Stimulated activated CD8-positive, alpha-beta memory T cell treated with anti-CD3 and anti-CD28 coated beads, Interleukin-12 subunit alpha, Interleukin-12 subunit beta, amount 100 ng/mL, for 24 hours (primary cell): ENCODE results near the gene MTREX.

Experiments
- DNase-seq: peaks from one replicate; pipeline ENCODE4 v3.0.0-alpha.2; 2020; ENCODE audit errors: extremely low read depth

MTREX gene

DNA sequence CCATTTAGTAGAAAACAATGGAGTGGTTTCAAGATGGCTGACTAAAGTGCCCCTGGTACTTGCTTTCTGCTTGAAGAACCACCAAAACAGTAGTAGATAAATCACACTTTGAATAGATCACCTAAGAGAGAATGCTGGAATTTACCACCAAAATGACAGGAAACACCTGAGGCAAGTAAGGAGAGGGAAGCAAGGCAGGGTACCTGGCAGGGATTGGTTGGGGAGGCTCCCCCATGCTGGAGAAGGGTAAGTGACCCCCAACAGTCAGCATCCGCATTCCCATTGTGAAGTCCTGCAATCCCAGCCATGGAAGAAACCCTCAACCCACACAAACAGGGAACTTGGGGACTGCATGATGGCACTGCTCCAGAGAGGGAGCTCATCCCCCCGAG is 121.4 kb downstream of the MTREX start:
- DNase-seq, result no peak

DNA sequence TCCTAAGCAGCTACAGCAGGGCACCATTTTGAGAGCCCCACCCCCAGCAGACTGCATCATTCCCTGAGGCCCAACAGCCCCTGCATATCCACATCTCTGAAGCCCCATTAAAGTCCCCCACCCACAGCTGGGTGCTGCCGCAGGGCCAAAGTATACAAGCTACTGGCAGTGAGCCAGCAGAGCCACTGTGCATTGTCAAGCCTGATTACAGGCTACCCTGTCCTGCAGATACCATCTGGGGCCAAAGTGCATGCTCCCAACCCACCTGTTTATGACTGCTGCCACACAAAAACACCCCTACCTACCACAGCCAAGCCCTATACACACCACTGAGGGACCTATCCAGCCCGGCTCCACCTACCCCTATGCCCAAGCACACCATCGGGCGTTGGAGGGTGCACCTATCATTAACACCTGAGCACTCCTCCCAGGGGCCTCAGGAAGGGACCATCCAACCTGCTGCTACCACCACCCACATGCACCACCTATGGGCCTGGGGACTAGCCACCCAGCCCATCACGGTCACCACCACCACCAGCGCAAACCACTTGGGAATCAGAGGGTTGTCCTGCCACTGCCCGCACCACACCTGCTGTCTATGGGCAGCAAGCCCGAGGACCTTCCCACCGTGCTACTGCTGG is 121.9 kb downstream of the MTREX start:
- no peak for DNase-seq

DNA sequence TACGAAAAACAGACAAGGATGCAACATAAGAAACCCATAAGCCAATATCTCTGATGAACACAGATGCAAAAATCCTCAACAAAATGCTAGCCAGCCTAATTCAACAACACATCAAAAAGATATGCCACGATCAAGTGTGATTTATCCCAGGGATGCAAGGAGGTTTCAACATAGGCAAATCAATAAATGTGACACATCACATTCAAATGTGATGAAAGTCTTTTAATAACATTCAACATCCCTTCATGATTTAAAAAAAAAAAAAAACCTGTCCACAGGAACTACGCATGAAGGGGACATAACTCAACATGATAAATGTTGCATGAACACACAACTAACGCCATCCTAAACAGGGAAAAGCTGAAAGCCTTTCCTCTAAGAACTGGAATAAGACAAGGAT is 124.8 kb downstream of the MTREX start:
- DNase-seq, result no peak

- DNase-seq, result no peak
Measured at GRCh38 chr5:55437452-55437851, 129.7 kb downstream of the MTREX start.

DNA sequence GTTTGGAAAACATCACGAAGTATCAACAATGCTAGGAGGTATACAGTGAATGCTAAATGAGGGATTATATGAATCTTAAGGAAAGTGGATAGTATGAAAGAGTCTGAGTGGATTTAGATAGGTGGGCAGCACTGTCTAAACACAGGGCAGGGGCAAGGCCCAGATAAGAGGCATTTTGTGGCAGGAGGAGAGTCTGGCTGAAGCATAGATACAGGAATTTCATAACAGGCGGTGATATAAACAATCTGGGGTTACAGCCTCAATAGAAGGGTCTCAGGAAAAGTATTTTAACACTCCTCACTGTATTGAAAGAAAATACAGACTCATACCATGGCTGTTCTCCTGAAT is 130.0 kb downstream of the MTREX start:
- no peak for DNase-seq

DNA sequence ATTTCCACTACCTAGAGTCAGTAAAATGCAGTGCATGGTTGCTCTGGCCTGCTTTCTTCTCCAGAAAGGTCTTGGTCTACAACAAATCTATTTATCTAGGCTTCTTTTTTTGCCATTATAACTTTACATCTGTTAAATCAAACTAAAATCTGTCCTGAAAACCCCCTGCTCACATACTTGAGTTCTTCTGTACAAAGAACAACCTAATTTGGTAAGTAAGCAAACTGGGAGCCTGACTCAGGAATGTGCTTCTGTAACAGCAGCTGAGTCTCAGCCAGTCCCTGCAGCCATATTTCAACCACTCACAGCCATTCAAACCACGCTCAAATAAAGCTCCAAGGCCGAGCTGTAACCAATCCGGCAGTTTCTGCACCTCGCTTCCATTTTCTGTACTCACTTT is 131.2 kb downstream of the MTREX start:
- no peak for DNase-seq

- no peak for DNase-seq
Measured at GRCh38 chr5:55440188-55440646, 132.4 kb downstream of the MTREX start.

DNA sequence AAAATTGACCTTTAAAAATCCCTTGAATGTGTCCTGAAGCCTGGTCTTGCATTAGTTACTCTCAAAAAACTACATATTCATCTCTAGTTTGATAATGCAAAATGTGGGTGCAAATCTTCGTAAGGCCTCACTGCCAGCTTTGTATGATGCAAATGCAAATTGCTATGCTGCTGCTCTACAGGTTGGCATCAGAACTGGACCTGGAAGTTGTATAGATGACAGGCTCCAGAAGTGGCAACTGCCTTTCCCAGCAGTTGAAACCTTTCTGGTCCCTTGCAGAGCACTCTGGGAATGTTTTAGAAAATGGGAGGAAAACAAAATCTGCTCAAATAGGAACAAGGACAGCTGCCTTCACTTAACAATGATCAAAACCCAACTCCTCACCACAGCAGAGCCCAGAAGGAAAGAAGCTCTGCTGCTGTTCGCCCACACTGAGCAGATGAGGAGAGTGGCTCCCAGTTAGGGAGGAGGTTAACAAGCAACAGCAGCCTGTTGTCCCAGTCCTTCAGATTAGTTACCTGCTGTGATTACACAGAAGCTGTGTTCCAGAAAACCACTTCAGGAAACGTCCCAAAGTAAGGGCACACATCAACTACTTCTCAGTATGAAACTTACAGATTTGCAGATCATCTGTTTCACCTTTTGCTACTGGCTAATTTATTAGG is 133.4 kb downstream of the MTREX start:
- DNase-seq, result no peak

DNA sequence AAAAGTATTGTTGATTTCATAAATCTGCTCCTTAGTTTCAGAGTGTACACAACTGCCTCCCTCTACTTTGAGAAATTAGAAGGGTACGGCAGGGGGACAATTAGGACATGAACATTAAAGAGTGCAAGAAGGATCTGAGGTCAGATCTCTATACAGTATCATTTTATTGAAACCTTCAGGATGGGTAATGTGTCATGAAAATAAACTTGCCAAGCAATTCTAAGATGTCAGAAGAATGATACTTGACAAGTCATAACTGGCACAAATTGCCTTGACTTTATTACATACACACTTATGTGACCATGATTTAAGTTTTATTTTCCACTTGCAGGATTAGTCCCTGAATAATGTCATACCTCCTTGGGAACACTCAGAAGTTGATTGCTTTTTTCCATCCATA is 134.2 kb downstream of the MTREX start:
- DNase-seq, result no peak

DNA sequence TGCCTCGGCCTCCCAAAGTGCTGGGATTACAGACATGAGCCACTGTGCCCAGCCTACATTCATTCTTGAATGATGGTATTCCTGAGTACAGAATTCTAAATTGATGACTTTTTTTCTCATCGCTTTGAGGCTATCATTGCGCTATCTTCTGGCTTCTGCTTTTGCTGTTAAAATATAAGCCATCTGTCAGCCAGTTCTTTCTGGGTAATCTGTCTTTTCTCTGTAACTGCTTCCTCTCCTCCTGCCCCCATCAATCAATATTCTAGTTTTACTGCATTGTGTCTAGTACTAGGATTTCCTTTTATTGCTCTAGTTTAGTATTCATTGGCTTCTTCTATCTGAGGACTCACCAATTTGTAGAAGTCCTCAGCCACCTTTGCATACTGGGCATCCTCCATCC is 138.0 kb downstream of the MTREX start:
- DNase-seq, result no peak

DNA sequence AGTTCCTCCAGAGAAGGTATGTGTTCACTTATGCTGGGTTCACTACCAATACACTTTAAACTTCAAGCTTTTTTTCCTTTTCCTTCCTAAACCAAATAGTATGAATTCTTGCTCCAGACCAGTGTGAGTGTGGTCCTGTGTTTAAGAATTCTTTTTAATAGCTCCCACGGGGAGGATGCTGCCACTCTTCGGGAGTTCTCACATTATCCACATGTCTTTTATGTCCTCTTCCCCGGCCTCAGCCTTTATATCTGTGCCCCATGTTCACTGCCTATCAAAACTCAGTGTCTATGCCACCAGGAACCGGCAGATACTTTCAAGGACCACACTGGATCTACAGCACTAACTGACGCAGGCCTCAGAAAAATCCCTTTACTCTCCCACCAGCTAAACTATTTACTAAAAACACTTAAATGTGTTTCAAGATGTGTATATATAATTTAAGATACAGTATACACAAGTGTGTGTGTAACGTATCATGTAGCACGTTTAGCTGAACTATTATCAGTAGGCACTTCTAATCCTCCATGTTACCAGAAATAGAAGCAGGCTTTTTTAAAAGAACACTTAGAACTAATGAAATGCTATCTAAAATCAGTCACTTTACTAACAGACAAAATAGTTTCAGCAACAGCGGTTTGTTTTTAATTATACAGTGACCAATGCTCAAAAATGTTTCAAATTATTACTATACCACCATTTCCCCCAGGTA is 139.0 kb downstream of the MTREX start:
- DNase-seq, result no peak

GRCh38 chr5:55450050-55450765 is 142.4 kb downstream of the MTREX start:
- no peak for DNase-seq

GRCh38 chr5:55451976-55452375 is 144.2 kb downstream of the MTREX start:
- DNase-seq, result no peak

DNA sequence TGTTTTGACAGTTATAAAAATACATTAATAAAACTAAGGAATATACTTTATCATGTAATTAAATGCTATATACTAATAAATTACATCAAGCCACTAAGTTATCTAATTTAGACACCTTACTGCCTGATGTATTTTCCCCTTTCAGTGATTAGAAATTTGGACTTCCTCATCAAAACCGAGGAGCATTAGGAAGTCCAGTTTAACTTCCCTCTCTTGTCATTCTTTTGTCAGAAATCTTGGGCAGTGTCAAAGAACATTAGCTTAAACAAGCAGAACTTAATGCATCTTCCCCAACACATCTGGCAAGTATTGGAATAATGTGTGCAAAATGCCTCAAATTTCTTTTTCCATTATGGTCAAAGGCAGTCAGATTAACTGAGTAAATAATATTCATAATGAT is 145.4 kb downstream of the MTREX start:
- DNase-seq, result no peak

DNA sequence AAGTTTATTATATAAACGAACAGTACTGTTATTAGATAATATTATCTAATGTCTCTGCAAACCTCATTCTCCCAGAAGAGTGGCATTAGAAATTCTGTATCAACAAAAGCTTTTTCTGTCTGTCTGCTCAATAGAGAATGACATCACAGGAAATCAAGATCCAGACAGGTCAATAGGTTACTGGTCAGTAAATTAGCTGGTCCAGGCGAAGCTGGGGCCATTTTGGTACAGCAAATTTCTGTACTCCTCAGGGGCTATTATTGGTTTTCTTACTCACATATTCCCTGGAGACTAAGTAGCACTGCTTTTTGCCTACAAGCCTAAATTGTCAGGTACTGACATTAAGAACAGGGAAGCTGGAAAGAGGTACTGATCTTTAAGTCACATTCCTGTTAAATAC is 146.5 kb downstream of the MTREX start:
- no peak for DNase-seq

DNA sequence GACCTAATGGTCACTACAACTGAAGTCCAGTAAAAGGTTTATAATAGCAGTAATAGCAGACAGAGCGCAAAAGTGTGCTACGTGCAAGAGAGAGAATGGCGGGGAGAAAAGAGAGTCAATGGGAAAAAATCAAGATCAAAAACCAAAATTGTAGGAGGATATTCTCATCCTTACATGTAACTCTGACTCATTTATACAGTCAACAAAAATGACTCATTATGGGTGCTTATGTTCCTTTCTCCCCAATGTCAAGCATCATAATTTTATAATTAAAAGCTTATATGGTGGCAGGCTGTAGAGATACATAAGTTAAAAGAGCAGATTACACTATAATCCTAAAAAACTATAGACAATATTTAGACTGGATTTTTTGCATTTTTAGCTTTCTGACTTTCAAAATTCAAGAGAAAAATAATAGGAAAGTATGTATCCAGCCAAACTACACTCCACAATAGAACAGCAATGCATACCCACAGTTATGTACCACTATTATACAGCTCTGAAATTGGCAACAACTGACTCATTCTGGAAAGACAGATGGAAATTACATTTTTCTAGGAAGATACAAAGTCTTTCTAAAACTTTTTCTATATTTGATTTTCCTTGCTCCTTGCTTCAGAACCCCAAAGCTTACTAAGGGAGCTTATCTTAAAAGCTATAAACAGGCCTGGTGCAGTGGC is 148.6 kb downstream of the MTREX start:
- no peak for DNase-seq

DNA sequence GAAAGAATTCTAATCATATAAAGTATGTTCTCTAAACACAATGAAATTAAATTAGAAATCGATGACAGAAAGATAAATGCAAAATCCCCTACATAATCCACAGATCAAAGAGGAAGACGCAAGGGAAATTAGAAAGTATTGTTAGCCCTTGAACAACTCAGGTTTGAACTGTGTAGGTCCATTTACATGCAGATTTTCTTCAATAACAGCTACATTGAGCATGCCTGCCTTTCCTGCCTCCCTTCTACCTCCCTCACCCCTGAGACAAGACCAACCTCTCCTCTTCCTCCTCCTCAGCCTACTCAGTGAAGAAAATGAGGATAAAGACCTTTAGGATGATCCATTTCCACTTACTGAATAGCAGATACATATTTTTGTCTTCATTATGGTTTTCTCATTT is 151.8 kb downstream of the MTREX start:
- DNase-seq, result no peak

DNA sequence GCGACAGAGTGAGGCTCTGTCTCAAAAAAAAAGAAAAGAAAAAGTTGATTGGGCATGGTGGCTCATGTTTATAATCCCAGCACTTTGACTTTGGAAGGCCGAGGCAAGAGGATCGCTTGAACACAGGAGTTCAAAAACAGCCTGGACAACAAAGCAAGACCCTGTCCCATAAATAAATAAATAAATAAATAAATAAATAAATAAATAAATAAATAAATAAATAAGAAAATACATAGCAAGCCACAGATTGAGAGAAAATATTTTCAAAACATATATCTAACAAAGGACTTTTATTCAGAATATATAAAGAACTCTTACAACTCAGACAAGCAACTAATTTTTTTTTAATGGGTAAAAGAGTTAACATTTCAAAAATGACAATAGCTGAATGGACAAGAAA is 155.8 kb downstream of the MTREX start:
- no peak for DNase-seq

GRCh38 chr5:55467862-55468551 is 160.2 kb downstream of the MTREX start:
- DNase-seq, result no peak

GRCh38 chr5:55469839-55470238 is 162.1 kb downstream of the MTREX start:
- DNase-seq, result no peak

DNA sequence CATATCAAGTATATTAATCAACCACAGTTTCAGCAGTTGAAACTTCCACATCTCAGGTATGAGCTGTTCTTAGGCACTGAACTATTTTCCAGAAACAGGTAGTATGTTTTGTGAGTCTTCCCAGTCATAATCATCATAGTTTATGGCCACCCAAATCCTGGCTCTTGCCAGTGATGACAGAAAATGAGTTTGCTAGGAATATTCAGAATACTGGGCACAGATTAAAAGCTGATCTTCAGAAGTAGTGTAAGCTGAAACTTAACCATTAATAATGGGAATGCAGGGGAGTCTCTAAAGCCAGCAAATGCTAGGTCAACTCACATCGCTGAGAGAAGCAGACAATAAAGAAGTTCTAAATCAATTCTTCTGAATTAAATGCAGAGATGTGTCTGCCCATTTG is 162.5 kb downstream of the MTREX start:
- DNase-seq, result no peak
